Astrocyte of the spinal cord (primary cell): ENCODE results near the gene ZC3H12C.

ENCODE experiments used
- DNase-seq: peaks from one replicate; pipeline ENCODE4 v3.0.0; 2011; ENCODE audit warnings: low read depth, low spot score
- H3K4me3 ChIP-seq: 2 replicates; pipeline ENCODE4 v1.5.1; 2011; ENCODE audit warnings: low read depth, mild to moderate bottlenecking, low read length, moderate library complexity
- CTCF ChIP-seq: IDR thresholded peaks from 2 replicates; pipeline ENCODE4 v1.5.1; 2012; ENCODE audit warnings: low read depth, mild to moderate bottlenecking, low read length, inconsistent platforms
- in situ Hi-C: cut with HindIII; loops from 2 replicates; pipeline ENCODE4 v1.10.0; 2017; ENCODE audit warnings: low sequenced_read_pairs

The ZC3H12C gene

GRCh38 chr11:110158317-110159200 lies 65.4 kb downstream of the ZC3H12C start:
- no peak for TF ChIP-seq CTCF
- no peak for DNase-seq
- in situ Hi-C loops = no loop called here
- H3K4me3 ChIP-seq = no peak overlapping the region

GRCh38 chr11:110159476-110159875 lies 66.3 kb downstream of the ZC3H12C start:
- no peak for DNase-seq
- no peak for TF ChIP-seq CTCF
- in situ Hi-C loops = no loop called here
- no peak overlapping the region for H3K4me3 ChIP-seq

GRCh38 chr11:110160016-110160415 lies 66.8 kb downstream of the ZC3H12C start:
- TF ChIP-seq CTCF = no peak
- in situ Hi-C loops = no loop called here
- no peak overlapping the region for H3K4me3 ChIP-seq
- DNase-seq = peak; percentile 57

- in situ Hi-C loops = no loop called here
- no peak for TF ChIP-seq CTCF
- no peak for DNase-seq
- no peak overlapping the region for H3K4me3 ChIP-seq
Measured at GRCh38 chr11:110160437-110160836, 67.2 kb downstream of the ZC3H12C start.

- TF ChIP-seq CTCF = no peak
- DNase-seq = no peak
Measured at GRCh38 chr11:110161061-110161460, 67.9 kb downstream of the ZC3H12C start.

GRCh38 chr11:110162216-110162615 lies 69.0 kb downstream of the ZC3H12C start:
- no peak for TF ChIP-seq CTCF
- in situ Hi-C loops = no loop called here
- no peak overlapping the region for H3K4me3 ChIP-seq
- no peak for DNase-seq

More at GRCh38 chr11:110161061-110161460, 67.9 kb downstream of the ZC3H12C start:
- in situ Hi-C loops = no loop called here
- no peak overlapping the region for H3K4me3 ChIP-seq
